ENCODE data around the gene PCID2. TPM values are rescaled to one million over a fixed set of nuclear protein-coding genes. Genes with fewer than 3 reads are reported as not detected.

Gene PCID2
- total and polyA plus RNA-seq, 2 of the 13 experiments (the other 11 are each of a cell fraction or from before 2014, with no cell fraction given) = 65.0 to 111 TPM

- TF ChIP-seq RBFOX2 (IDR thresholded peaks at IDR 0.05; ENCODE audit: low read depth, low read length) (peak; percentile 97), ZBTB7B (CRISPR knock-in tag; IDR thresholded peaks at IDR 0.05) (peak; percentile 97), ZNF782 (CRISPR knock-in tag; IDR thresholded peaks at IDR 0.05; ENCODE audit: borderline replicate concordance) (no peak), SYNCRIP (IDR thresholded peaks at IDR 0.05; ENCODE audit: insufficient read depth, low read depth, low read length) (no peak), RBM39 (IDR thresholded peaks at IDR 0.05; ENCODE audit: low read depth, low read length, poor library complexity, severe bottlenecking) (peak; percentile 54), KDM1A (CRISPR knock-in tag; IDR thresholded peaks at IDR 0.05) (no peak), MYNN (CRISPR knock-in tag; IDR thresholded peaks at IDR 0.05; ENCODE audit: low read depth) (0 out of 2 replicates have a peak, but pooled peaks have one; percentile 36), MAFF (IDR thresholded peaks at IDR 0.05; ENCODE audit: low read depth, low read length) (no peak; the same call in 1 of the 2 replicates), ZNF33B (CRISPR knock-in tag; IDR thresholded peaks at IDR 0.05) (peak; percentile 63; the same call in 1 of the 2 replicates), HOXA5 (CRISPR knock-in tag; IDR thresholded peaks at IDR 0.05) (no peak; the same call in 1 of the 2 replicates), ATF3 (CRISPR knock-in tag; IDR thresholded peaks at IDR 0.05) (peak; percentile 84), NRL (CRISPR knock-in tag; IDR thresholded peaks at IDR 0.05; ENCODE audit: borderline replicate concordance) (peak; percentile 89), ATRX (CRISPR knock-in tag; IDR thresholded peaks at IDR 0.05; ENCODE audit: borderline replicate concordance) (no peak), MIXL1 (CRISPR knock-in tag; IDR thresholded peaks at IDR 0.05) (peak; percentile 60), SRSF1 (optimal IDR thresholded peaks at IDR 0.05; ENCODE audit: low read depth, low read length) (peak; percentile 72), CREB1 (IDR thresholded peaks at IDR 0.05) (peak; percentile 91), CREB1 (CRISPR knock-in tag; IDR thresholded peaks at IDR 0.05) (peak; percentile 94), ZNF747 (CRISPR knock-in tag; IDR thresholded peaks at IDR 0.05; ENCODE audit: borderline replicate concordance) (peak; percentile 74), ZNF878 (CRISPR knock-in tag; IDR thresholded peaks at IDR 0.05) (no peak), ZSCAN12 (CRISPR knock-in tag; IDR thresholded peaks at IDR 0.05) (peak; percentile 47; the same call in 1 of the 2 replicates), ZNF331 (CRISPR knock-in tag; IDR thresholded peaks at IDR 0.05) (peak; percentile 92), HNRNPL (IDR thresholded peaks at IDR 0.05; ENCODE audit: low read depth, low read length) (no peak), LCORL (IDR thresholded peaks at IDR 0.05) (no peak), LCORL (CRISPR knock-in tag; IDR thresholded peaks at IDR 0.05) (peak; percentile 13), PHF21A (CRISPR knock-in tag; IDR thresholded peaks at IDR 0.05) (peak; percentile 81; the same call in 1 of the 2 replicates), TBX3 (IDR thresholded peaks at IDR 0.05; ENCODE audit: borderline replicate concordance) (no peak), FOXA3 (CRISPR knock-in tag; IDR thresholded peaks at IDR 0.05) (peak; percentile 76), SP1 (IDR thresholded peaks at IDR 0.05) (no peak), SP1 (CRISPR knock-in tag; IDR thresholded peaks at IDR 0.05) (peak; percentile 93), POLR2G (IDR thresholded peaks at IDR 0.05; ENCODE audit: low read depth, low read length) (peak; percentile 83), SIN3B (IDR thresholded peaks at IDR 0.05; ENCODE audit: low read length) (peak; percentile 94), FOSL2 (CRISPR knock-in tag; IDR thresholded peaks at IDR 0.05) (peak; percentile 72)
- TF ChIP-seq, protein P1, sequence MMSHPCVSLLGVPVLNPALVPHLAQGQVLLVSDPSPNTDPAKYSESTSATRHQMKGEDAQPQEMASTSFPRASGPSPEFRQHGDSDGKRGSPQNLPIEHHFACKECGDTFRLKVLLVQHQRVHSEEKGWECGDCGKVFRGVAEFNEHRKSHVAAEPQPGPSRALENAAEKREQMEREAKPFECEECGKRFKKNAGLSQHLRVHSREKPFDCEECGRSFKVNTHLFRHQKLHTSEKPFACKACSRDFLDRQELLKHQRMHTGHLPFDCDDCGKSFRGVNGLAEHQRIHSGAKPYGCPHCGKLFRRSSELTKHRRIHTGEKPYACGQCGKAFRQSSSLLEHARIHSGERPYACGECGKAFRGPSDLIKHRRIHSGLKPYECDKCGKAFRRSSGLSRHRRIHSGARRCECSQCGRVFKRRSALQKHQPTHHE (CRISPR knock-in tag; IDR thresholded peaks at IDR 0.05; ENCODE audit: borderline replicate concordance) = peak; percentile 78
Measured at GRCh38 chr13:113208421-113209335, at the start of gene PCID2 (continued).

Measured in HepG2 (cell line).